ENCODE measurements around the gene SGPP2. TPM values are rescaled to one million over a fixed set of nuclear protein-coding genes. Genes with fewer than 3 reads are reported as not detected.

SGPP2 gene
- total and polyA plus RNA-seq, 4 donors = 1.7 to 8.9 (median 4.8) TPM

DNA sequence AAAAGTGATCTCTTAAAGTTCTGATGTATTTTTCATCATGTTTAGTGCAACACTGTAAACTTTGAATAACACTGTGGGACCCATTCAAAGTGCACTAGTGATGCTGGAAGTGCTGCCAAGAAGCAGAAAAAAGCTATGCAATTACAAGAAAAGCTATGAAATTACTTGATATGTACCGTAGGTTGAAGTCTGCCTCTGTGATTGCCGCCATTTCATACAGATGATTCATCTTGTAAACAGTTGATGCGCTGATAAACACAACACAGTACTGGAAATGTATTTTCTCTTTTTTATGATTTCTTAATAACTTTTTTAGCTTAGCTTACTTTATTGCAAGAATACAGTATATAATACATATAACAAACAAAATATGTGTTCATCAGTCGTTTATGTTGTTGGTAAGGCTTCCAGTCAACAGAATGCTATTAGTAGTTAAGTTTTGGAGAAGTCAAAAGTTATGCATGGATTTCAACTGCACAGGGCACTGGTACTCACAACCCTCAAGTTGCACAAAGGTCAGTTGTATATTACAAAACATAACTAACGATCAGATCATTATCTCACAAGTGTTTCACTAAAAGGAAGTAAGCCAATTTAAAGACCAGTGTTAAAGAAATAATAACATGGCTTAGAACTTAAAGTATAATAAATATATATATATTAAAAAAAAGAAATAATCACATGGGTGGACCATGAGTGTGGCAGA lies 82.0 kb downstream of the SGPP2 start:
- H3K9me3 ChIP-seq (ENCODE audit: control insufficient read depth, insufficient read depth, low read length) = no peaks in the 10 kb centered on the region
- H3K36me3 ChIP-seq (ENCODE audit: control insufficient read depth, insufficient read depth, low read length) = no peaks in the 10 kb centered on the region
- no peak overlapping the region for H3K4me3 ChIP-seq (ENCODE audit: low read depth, low read length)
- no peak overlapping the region for H3K27ac ChIP-seq (ENCODE audit: low read depth, low read length)
- H3K4me1 ChIP-seq (ENCODE audit: control insufficient read depth, insufficient read depth, low read length) = no peaks in the 10 kb centered on the region
- DNase-seq (ENCODE audit: low read depth in 4 of 6, low spot score in 6 of 6) = peak in 1 of 6 donors; percentile 26
- H3K27me3 ChIP-seq (ENCODE audit: control insufficient read depth, insufficient read depth, low read length) = no peaks in the 10 kb centered on the region
- no CpG with 5 or more reads among the region's 5 CpGs for WGBS (ENCODE audit: insufficient coverage)

DNA sequence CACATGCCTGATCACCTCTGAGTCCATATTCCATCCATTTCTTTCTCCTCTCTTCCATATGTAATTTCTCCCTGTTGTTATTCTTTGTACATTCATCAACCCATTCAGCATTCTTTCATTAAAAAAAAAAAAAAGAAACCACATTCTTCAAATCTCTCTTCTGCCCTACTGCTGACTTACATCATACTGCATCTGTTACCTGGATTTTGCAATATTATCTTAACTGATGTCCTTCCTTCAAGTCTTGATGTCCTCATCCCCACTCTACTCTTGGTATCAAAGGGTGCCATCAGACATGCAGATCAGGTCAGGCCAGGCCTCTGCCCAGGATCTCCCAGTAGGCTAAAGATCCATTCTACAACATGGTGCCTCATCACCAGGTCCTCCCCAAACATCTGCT lies 90.6 kb downstream of the SGPP2 start:
- Histone ChIP-seq H3K36me3 (ENCODE audit: control insufficient read depth, insufficient read depth, low read length) (no peaks in the 10 kb centered on the region), H3K4me3 (ENCODE audit: low read depth, low read length) (no peak overlapping the region), H3K4me1 (ENCODE audit: control insufficient read depth, insufficient read depth, low read length) (no peaks in the 10 kb centered on the region)

DNA sequence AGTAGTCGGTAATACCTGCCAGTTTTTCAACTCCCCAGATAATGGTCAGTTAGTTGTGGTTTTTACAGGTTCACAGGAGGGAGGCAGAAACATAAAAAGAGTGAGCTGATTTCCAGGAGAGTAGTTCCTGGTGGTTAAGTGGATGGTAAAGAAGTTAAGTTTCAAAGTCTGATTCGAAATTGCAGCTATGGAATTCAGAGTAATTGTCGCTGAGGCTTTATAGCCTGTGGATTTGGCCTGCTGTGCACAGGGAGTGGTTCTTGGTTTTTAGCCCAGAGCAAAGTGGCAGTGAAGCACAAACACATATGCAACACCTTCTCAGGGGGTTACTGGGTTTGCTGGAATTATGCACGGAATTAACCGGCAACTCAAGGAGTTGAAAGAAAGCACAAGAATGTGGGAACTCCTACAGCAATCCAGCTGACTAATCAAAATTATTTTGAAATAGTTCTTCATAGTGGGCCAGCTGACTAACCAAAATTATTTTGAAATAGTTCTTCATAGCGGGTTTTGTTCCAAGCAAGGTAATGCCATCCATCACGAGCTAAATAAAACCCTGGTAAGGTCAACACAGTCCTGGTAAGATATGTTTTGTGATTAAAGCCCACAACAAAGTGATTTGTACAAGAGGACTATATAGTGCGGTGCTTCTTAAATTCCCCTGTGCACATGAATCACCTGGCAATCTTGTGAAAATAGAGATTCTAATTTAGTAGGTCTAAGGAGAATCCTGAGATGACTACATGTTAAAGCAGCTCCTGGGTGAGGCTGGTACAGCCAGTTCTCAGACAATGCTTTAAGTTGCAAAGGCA lies 94.4 kb downstream of the SGPP2 start:
- Histone ChIP-seq H3K27me3 (ENCODE audit: control insufficient read depth, insufficient read depth, low read length) (no peaks in the 10 kb centered on the region), H3K4me3 (ENCODE audit: low read depth, low read length) (no peak overlapping the region), H3K4me1 (ENCODE audit: control insufficient read depth, insufficient read depth, low read length) (no peaks in the 10 kb centered on the region), H3K27ac (ENCODE audit: low read depth, low read length) (no peak overlapping the region), H3K9me3 (ENCODE audit: control insufficient read depth, insufficient read depth, low read length) (no peaks in the 10 kb centered on the region), H3K36me3 (ENCODE audit: control insufficient read depth, insufficient read depth, low read length) (no peaks in the 10 kb centered on the region)
- peak in 2 of 6 donors; percentile 23 to 73 for DNase-seq (ENCODE audit: low read depth in 4 of 6, low spot score in 6 of 6)
- WGBS (ENCODE audit: insufficient coverage) = 41% methylated on average over 5 of the region's 8 CpGs

More for the DNA sequence above, 90.6 kb downstream of the SGPP2 start:
- Histone ChIP-seq H3K27ac (ENCODE audit: low read depth, low read length) (no peak overlapping the region), H3K9me3 (ENCODE audit: control insufficient read depth, insufficient read depth, low read length) (no peaks in the 10 kb centered on the region), H3K27me3 (ENCODE audit: control insufficient read depth, insufficient read depth, low read length) (no peaks in the 10 kb centered on the region)
- no peak for DNase-seq (ENCODE audit: low read depth in 4 of 6, low spot score in 6 of 6)

DNA sequence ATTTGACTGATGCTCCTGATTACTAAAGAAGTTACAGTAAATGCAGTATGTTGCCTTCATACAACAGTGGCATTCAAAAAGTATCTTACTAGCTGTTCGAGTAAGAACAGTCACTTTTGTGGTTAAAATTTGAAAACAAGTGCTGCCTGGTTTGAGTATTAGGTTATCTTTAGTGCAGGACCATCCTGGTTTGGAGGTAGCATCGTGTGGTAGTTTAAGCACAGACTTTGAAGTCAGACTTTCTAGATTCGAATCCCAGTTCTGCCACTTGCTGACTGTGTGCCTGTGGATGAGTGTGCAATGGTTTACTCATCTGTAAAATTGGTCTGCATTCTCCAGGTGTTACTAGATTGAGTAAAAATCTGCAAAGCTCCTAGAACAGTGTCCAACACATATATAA lies 96.8 kb downstream of the SGPP2 start:
- no peaks in the 10 kb centered on the region for H3K36me3 ChIP-seq (ENCODE audit: control insufficient read depth, insufficient read depth, low read length)
- DNase-seq (ENCODE audit: low read depth in 4 of 6, low spot score in 6 of 6) = no peak
- H3K4me3 ChIP-seq (ENCODE audit: low read depth, low read length) = no peak overlapping the region
- no peak overlapping the region for H3K27ac ChIP-seq (ENCODE audit: low read depth, low read length)
- H3K27me3 ChIP-seq (ENCODE audit: control insufficient read depth, insufficient read depth, low read length) = no peaks in the 10 kb centered on the region
- WGBS (ENCODE audit: insufficient coverage) = 63% methylated on average over 1 of the region's 3 CpGs
- no peaks in the 10 kb centered on the region for H3K4me1 ChIP-seq (ENCODE audit: control insufficient read depth, insufficient read depth, low read length)
- H3K9me3 ChIP-seq (ENCODE audit: control insufficient read depth, insufficient read depth, low read length) = no peaks in the 10 kb centered on the region

DNA sequence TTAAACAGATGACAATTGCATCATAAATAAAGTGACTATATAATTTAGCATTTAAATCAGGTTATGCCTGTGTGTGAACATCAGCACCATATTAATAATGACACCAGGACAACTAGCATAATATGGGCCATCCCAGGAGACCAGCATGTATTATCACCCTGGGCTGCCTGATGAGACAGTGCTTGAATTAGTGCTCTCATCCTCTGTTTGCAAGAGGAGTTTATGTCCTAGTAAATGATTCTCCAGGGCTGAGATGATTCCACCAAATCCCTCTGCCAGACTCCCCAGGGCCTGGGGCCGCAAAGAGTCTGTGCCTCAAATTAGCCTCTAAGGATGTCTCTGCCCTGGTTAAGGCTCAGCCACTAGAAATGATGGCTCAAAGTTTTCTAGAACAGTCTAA lies 97.7 kb downstream of the SGPP2 start:
- no peak overlapping the region for H3K4me3 ChIP-seq (ENCODE audit: low read depth, low read length)
- no CpG with 5 or more reads among the region's 1 CpG for WGBS (ENCODE audit: insufficient coverage)
- peak in 1 of 6 donors; percentile 61 for DNase-seq (ENCODE audit: low read depth in 4 of 6, low spot score in 6 of 6)

DNA sequence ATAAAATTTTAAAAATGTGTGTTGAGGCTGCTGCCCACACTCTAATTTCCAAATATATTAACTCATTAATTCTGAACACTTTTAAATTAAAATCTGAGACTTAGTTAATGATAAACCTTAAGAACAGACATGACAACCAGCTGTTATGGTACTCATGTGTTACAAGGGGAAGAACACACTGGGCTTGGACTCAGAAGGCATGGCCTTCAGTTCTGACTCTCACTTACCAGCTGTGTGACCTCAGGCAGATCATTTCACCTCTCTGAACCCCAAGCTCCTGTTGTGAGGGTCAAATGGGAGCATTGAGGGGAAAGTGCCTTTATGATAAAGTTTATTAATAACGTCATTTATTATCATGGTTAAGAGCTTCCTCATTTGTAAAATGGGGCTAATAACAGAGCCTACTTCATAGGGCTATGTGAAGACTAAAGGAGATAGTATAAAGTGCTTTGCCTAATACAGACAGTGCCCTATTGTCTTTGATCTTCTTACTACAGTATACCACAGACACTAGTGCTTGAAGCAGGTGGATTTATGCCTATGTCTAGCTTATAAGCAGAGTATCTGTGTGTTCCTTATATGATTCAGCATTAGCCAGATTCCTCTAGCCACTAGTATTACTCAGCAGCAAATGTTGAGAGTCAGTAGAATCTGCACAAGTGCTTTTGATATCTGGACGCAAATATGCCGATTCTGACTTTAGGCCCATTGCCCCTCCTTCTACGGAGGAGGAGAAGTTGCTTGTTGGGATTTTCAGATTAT lies 99.6 kb downstream of the SGPP2 start:
- DNase-seq (ENCODE audit: low read depth in 4 of 6, low spot score in 6 of 6) = no peak
- Histone ChIP-seq H3K36me3 (ENCODE audit: control insufficient read depth, insufficient read depth, low read length) (no peaks in the 10 kb centered on the region), H3K27ac (ENCODE audit: low read depth, low read length) (no peak overlapping the region), H3K4me3 (ENCODE audit: low read depth, low read length) (no peak overlapping the region), H3K4me1 (ENCODE audit: control insufficient read depth, insufficient read depth, low read length) (no peaks in the 10 kb centered on the region), H3K9me3 (ENCODE audit: control insufficient read depth, insufficient read depth, low read length) (no peaks in the 10 kb centered on the region), H3K27me3 (ENCODE audit: control insufficient read depth, insufficient read depth, low read length) (no peaks in the 10 kb centered on the region)
- WGBS (ENCODE audit: insufficient coverage) = no CpG with 5 or more reads among the region's 4 CpGs

More for the DNA sequence above, 97.7 kb downstream of the SGPP2 start:
- Histone ChIP-seq H3K27ac (ENCODE audit: low read depth, low read length) (no peak overlapping the region), H3K4me1 (ENCODE audit: control insufficient read depth, insufficient read depth, low read length) (no peaks in the 10 kb centered on the region), H3K27me3 (ENCODE audit: control insufficient read depth, insufficient read depth, low read length) (no peaks in the 10 kb centered on the region), H3K36me3 (ENCODE audit: control insufficient read depth, insufficient read depth, low read length) (no peaks in the 10 kb centered on the region), H3K9me3 (ENCODE audit: control insufficient read depth, insufficient read depth, low read length) (no peaks in the 10 kb centered on the region)

DNA sequence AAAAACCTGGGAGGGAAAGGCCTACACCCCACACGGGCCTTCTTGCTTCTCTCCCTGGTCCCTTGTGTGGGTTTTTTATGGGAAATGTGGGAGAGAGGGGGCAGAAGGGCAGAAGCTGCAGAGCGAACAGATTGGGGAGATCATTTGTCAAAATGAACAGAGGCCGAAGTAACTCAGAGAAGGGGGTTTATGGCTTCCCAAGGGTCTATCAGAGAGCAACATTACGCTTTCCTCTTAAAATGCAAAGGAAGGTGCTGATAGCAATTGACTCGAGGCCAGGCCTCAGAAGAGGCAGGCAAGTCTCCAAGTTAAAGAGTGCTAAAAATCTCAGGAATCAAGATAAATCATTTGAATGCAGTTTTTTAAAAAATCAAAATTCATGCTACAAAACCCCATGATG lies 101.5 kb downstream of the SGPP2 start:
- no peaks in the 10 kb centered on the region for H3K27me3 ChIP-seq (ENCODE audit: control insufficient read depth, insufficient read depth, low read length)
- DNase-seq (ENCODE audit: low read depth in 4 of 6, low spot score in 6 of 6) = peak in 1 of 6 donors; percentile 29
- no peak overlapping the region for H3K4me3 ChIP-seq (ENCODE audit: low read depth, low read length)
- H3K36me3 ChIP-seq (ENCODE audit: control insufficient read depth, insufficient read depth, low read length) = no peaks in the 10 kb centered on the region
- H3K27ac ChIP-seq (ENCODE audit: low read depth, low read length) = no peak overlapping the region
- H3K9me3 ChIP-seq (ENCODE audit: control insufficient read depth, insufficient read depth, low read length) = no peaks in the 10 kb centered on the region
- 66% methylated on average over 5 of the region's 5 CpGs for WGBS (ENCODE audit: insufficient coverage)
- no peaks in the 10 kb centered on the region for H3K4me1 ChIP-seq (ENCODE audit: control insufficient read depth, insufficient read depth, low read length)

DNA sequence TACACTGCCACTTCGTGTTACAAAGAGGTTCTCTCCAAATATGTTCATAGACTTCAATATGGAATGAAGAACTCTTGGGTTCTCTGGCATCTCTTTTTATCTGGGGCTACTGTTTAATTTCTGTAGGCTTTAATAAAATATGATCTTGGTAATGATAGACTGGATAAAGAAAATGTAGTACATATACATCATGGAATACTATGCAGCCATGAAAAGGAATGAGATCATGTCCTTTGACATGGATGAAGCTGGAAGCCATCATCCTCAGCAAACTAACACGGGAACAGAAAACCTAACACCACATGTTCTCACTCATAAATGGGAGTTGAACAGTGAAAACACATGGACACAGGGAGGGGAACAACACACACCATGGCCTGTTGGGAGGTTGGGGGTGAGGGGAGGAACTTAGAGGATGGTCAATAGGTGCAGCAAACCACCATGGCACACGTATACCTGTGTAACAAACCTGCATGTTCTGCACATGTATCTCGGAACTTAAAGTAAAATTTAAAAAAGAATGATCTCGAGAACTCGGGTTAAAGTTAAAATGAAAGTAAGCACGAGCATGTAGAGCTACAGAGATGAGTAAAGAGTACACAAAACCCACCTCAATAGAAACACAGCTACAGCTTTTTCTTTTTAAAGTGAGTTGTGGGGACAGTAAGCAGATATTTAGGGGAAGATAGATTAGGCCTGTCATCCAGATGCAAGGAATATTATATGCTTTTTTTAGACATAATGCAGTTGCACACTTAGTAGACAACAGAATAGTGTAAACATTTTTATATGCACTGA lies 102.3 kb downstream of the SGPP2 start:
- H3K4me1 ChIP-seq (ENCODE audit: control insufficient read depth, insufficient read depth, low read length) = no peaks in the 10 kb centered on the region
- no peak overlapping the region for H3K4me3 ChIP-seq (ENCODE audit: low read depth, low read length)
- H3K9me3 ChIP-seq (ENCODE audit: control insufficient read depth, insufficient read depth, low read length) = no peaks in the 10 kb centered on the region
- no peaks in the 10 kb centered on the region for H3K36me3 ChIP-seq (ENCODE audit: control insufficient read depth, insufficient read depth, low read length)
- H3K27me3 ChIP-seq (ENCODE audit: control insufficient read depth, insufficient read depth, low read length) = no peaks in the 10 kb centered on the region
- no peak for DNase-seq (ENCODE audit: low read depth in 4 of 6, low spot score in 6 of 6)
- no CpG with 5 or more reads among the region's 7 CpGs for WGBS (ENCODE audit: insufficient coverage)
- no peak overlapping the region for H3K27ac ChIP-seq (ENCODE audit: low read depth, low read length)

DNA sequence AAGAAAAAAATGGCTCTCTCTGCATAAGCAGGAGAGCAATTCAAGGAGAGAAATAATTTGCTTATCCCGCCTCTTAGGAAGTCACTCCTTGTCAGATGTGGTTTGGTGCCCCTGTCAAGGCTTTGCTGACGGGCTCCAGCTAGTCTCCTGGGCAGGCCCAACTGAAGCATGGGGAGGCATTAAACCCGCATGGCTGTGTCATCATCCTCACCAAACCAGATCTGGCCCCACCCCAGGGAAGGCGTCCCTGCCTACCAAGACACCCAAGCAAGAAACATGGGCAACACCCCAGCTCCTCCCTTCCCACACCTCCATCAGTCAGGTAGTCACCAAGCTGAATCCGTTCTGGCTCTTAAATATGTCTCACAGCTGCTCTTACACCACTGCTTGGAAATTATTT lies 108.0 kb downstream of the SGPP2 start:
- no peaks in the 10 kb centered on the region for H3K9me3 ChIP-seq (ENCODE audit: control insufficient read depth, insufficient read depth, low read length)
- H3K4me3 ChIP-seq (ENCODE audit: low read depth, low read length) = no peak overlapping the region
- H3K4me1 ChIP-seq (ENCODE audit: control insufficient read depth, insufficient read depth, low read length) = peaks cover 4% of the 10 kb centered on the region
- H3K27me3 ChIP-seq (ENCODE audit: control insufficient read depth, insufficient read depth, low read length) = no peaks in the 10 kb centered on the region
- H3K27ac ChIP-seq (ENCODE audit: low read depth, low read length) = no peak overlapping the region
- no peaks in the 10 kb centered on the region for H3K36me3 ChIP-seq (ENCODE audit: control insufficient read depth, insufficient read depth, low read length)
- DNase-seq (ENCODE audit: low read depth in 4 of 6, low spot score in 6 of 6) = no peak
- WGBS (ENCODE audit: insufficient coverage) = 85% methylated on average over 5 of the region's 5 CpGs
